ENCODE results near the gene ZRANB3.
"Not testable (repeated sequence)": the region's sequence is repeated elsewhere in the genome, so short reads cannot be mapped to it uniquely, and the experiment has no call there.

Gene ZRANB3

GRCh38 chr2:135169900-135170753, 360.9 kb downstream of the ZRANB3 start:
- DNase-seq: no peak

- no peak for DNase-seq
Observed at GRCh38 chr2:135168204-135168856, 362.7 kb downstream of the ZRANB3 start.

GRCh38 chr2:135167273-135167672, 363.7 kb downstream of the ZRANB3 start:
- no peak for DNase-seq

- no peak for DNase-seq
Observed at GRCh38 chr2:135164431-135164830, 366.6 kb downstream of the ZRANB3 start.

DNA sequence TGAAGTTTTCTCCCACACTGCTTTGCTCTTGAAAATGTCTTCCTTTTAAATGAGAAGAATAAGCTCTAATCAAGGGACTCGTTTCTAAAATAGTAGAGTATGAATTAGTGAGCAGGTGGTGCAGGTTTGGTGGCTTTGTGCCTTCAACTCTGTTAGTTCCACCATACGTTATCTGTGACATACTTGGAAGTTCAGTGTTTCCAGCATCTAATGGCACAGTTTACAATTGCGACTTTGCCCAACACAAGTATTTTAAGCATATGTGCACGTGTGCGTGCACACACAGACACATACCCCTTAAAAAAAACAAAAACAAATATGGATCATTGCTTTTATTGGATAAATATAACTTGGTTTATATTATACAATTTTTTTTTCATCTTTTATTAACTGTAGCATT, 367.1 kb downstream of the ZRANB3 start:
- DNase-seq: no peak

DNA sequence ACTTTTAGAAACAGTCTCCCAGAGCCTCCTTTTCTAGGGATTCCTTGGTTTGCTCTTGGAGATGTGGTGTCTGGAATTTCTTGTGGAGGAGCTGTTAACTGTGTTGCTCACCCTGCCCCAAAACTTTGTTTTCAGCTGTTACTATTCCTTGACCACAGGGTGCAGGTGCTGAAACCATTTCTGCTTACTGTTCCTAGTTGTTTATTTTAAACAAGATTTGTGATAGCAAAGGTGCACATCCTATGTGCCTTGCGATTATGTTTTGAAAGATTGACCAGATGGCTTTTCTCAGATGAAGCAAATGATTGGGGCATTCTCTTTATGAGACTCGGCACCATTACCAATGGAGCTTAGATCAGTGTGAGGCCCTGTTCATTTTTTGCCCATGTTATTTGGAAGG, 367.7 kb downstream of the ZRANB3 start:
- DNase-seq: no peak

GRCh38 chr2:135162786-135163185, 368.2 kb downstream of the ZRANB3 start:
- no peak for DNase-seq

- DNase-seq: no peak
Observed at GRCh38 chr2:135162377-135162776, 368.6 kb downstream of the ZRANB3 start.

- DNase-seq: no peak
Observed at GRCh38 chr2:135159191-135159590, 371.8 kb downstream of the ZRANB3 start.

DNA sequence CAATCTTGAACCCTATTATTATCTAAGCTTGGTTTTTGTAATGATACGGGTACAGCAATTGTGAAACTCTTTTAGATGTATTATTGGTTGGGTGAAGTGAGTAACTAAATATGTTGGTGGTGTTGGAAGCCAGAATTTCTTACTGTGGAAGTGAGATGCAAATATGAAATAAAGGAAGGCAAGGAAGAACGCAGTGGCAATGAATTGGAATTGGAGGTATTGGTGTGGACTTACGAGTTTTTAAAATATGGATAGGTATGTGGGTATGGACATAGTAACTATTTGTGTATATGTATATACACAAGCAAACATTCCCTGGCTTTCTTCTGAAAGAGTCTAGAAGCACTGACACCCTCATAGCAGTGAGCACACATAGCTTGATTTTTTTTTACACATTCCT, 373.2 kb downstream of the ZRANB3 start:
- DNase-seq: no peak

- no peak for DNase-seq
Observed at GRCh38 chr2:135154962-135155361, 376.1 kb downstream of the ZRANB3 start.

GRCh38 chr2:135152361-135152760, 378.7 kb downstream of the ZRANB3 start:
- DNase-seq: no peak

DNA sequence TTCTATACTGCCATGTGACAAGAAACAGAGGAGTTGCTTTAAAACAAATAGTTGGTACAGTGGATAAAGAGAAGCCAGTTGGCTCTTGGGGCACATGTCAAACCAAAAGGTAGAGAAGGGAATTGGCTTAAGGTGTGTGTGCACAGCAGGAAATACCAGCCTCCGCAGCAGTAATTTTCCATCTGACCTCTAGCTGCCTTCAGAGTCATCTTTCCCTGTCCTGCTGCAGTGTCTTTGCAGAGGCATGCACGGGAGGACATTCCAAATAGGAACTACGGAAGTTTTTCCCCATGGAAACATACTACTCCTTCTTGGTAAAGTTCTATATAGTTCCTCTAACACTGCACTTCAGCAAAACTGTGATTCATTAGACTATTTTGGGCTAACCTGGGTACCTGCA, 379.4 kb downstream of the ZRANB3 start:
- DNase-seq: no peak

- no peak for DNase-seq
Observed at GRCh38 chr2:135150725-135151124, 380.3 kb downstream of the ZRANB3 start.

DNA sequence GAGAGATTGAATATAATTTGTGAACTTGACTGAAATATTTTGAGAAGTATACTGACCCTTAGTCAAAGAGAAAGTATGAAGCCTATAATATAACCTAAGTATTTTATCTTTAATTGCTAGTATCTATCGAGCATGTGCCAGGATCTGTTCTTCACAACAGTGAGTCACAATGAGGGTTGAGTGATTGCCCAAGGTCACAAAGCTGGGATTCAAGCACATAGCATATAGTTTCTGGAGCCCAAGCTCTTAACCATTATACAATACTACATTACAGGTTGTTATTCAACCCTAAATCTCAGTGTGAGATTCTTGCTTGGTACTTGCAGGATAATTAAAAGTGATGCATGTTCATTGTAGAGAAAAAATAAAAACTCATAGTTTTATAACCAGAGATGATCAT, 381.8 kb downstream of the ZRANB3 start:
- no peak for DNase-seq

- DNase-seq: no peak
Observed at GRCh38 chr2:135144343-135144742, 386.7 kb downstream of the ZRANB3 start.

DNA sequence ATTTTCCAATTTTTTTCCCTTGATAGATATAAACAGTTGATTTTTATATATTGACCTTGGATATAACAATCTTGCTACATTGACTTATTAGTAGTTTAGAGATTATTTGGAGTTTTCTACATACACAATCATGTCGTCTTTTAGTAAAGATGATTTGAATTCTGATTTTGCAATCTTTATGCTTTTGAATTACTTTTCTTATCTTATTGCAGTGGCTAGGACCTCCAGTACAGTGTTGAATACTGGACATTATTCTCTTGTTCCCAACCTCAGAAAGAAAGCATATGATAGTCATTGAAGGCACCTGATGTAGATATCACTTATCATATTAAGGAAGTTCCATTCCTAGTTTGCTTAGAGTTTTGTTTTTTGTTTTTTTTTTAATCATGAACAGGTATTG, 388.7 kb downstream of the ZRANB3 start:
- no peak for DNase-seq

- no peak for DNase-seq
Observed at GRCh38 chr2:135140606-135141005, 390.4 kb downstream of the ZRANB3 start.

DNA sequence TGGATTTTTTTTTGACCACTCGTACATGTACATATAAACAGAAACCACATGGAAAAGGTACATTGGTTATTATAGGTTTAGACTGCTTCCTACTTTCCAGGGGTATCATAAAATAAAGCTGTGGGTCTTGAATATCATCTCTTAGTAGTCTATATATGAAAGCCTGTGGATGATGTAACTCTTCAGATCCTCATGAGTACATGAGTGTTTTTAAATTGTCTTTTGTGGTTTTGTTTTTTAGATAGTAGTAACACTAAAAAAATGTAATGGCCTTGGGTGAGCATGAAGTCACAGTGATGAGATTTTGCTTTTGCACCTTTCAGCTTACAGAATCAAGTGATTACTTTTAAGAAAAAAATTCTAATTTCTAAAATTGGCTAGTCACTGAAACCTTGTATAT, 398.7 kb downstream of the ZRANB3 start:
- DNase-seq: no peak

DNA sequence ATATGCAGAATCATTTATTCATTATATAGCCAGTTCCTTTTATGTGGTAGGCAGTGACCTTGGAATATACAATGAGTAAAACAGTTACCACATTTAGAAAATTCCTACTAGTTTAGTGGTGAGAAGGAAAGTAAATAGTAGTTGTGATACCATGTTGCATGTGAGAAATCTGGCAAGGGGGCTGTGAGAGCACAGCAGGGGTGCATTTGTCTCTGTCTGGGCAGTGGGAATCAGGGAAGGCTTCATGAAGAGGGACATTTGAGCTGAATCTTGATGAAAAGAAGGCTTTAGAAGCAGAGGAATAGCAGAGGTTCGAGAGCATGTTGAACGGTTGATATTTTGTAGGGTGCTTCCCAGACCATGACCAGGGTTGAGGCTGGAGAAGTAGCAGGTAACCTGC, 400.3 kb downstream of the ZRANB3 start:
- no peak for DNase-seq

DNA sequence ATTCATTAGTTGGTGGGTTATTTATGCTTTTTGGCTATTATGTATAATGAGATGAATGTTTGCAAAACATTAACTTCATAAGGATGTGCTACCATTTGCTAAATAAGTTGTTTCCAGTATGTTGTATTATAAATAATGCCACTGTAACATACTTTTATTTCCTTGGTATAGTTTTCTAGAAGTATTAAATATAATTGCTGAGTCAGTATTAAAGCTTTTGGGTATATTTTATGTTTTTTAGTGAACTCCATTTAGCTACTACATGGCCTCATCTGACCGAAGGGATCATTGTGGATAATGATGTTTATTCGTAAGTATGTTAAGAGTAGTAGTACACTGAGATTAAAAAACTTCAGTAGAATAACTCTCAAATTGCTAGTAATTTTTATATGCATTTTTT, 405.1 kb downstream of the ZRANB3 start:
- DNase-seq: no peak

DNA sequence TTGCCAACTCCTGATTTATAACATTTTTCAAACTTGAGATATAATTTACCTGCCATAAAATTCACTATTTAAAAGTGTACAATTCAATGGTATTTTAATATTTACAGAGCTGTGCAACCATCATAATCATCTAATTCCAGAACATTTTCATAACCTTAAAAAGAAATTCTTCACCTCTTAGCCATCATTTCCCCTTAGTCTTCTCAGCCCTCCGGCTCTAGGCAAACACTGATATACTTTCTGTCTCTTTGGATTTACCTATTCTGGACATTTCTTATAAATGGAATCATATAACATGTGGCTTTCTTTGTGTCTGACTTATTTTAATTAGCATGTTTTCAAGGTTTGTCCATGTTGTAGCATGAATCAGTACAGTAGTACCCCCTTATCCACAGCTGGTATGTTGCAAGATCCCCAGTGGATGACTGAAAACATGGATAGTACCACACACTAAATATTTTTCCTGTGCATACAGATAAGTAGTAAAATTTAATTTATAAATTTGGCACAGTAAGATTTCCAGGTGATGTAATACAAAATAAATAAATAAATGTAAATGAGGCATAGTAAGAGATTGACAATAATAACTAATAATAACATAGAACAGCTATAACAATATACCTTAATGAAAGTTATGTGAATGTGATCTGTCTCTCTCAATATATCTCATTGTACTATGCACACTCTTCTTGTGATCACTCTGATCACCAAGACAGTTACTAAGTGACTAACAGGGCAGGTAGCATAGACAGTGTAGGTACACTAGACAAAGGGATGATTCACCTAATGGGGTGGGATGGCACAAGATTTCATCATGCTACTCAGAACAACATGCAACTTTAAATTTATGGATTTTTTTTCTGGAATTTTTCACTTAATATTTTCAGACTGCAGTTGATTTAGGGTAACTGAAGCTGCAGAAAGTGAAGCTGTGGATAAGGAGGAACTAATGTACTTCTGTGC, 405.8 kb downstream of the ZRANB3 start:
- DNase-seq: no peak

GRCh38 chr2:135121658-135122039, 409.4 kb downstream of the ZRANB3 start:
- not testable (repeated sequence) for DNase-seq
